EH (cell line): Measurements from ENCODE around the gene NPEPL1.
"Not testable (repeated sequence)": the region's sequence is repeated elsewhere in the genome, so short reads cannot be mapped to it uniquely, and the experiment has no call there.

Experiments
- DNase-seq: peaks from one replicate; pipeline ENCODE4 v3.0.0-alpha.2; 2015; ENCODE audit warnings: low read depth

NPEPL1 gene

DNA sequence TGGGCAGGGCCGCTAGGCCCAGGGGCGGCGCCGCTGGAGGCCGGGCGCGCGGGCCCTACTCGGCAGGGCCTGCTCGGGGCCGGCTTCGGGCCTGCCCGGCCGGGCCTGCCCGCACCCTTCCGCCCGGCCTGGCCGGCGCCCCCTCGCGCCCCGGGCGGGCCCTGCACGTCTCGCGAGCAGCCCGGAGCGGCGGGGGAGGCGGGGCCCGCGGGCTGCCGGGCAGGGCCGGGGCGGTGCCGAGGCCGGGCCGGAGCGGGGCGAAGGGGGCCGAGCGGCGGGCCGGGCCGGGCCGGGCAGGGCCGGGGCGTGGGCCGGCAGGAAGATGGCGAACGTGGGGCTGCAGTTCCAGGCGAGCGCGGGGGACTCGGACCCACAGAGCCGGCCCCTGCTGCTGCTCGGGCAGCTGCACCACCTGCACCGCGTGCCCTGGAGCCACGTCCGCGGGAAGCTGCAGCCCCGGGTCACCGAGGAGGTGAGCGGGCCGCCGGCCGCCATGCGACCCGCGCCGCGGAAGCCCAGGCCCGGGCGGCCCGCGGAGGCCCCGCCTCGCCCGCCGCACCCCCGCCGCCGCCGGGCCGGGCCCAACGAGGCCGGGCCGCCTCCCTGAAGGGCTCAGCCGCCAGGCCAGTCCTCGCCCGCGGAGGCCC, at the start of gene NPEPL1:
NPEPL1 (plus strand) TSS at position 222 of the 647 bp plus-strand sequence; CDS start at position 323, 101 bp downstream.
- peak; percentile 68 for DNase-seq

DNA sequence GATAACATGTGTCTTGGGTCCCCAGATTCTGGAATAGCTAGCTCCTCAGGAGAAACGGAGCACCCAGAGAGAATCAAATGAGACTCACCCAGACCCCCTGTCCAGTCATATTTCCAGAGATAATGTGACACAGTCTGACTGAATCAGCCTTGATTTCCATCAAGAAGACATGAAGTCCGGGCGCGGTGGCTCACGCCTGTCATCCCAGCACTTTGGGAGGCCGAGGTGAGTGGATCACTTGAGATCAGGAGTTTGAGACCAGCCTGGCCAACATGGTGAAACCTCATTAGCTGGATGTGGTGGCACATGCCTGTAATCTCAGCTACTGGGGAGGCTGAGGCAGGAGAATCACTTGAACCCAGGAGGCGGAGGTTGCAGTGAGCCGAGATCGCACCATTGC, 49.7 kb upstream of the NPEPL1 start:
- DNase-seq, result not testable (repeated sequence)

DNA sequence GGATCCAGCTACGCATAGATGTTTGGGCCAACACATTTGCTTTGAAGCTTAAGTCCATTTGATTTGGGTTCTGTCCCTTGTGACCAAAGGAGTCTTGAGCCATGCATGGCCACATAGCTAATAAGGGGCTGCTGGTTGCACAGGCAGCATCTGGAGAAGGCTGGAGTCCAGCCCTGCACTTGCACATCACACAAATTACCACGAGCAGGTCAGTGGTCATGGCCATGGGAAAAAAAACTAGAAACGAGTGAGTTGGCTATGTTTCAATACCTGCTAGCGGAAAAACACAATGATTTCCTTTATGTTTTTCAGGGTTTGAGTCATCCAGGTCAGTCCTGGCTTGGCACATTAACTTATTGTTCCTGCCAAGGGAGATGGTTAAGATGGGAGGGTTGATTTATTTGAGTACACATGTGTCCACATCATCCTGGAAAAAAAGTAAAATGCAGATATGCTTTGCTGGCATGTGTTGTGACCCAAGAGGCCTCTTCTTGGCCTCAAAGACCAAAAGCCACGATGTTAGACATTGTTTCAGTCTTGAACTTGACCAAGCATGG, 47.1 kb upstream of the NPEPL1 start:
- no peak for DNase-seq

DNA sequence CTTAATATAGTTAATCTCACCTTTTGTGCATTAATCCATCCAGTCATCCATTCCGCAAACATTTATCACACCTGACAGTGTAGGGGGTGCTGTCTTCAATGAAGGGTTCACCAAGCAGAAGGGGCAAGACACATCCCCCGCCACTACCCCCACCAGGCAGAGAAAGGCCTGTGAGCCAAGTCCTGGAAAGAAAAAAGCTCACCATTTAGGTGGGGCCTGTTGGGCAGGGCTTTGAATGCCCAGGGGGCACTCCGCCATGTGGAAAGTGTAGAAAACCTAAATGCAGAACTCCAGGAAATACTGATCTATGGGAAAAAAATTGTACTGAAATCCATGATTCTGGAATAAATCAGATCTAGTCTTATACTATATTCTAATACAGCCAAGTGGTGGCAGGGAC, 46.3 kb upstream of the NPEPL1 start:
- DNase-seq, result no peak

- DNase-seq, result no peak
Observed at GRCh38 chr20:58646703-58647102, 45.9 kb upstream of the NPEPL1 start.

DNA sequence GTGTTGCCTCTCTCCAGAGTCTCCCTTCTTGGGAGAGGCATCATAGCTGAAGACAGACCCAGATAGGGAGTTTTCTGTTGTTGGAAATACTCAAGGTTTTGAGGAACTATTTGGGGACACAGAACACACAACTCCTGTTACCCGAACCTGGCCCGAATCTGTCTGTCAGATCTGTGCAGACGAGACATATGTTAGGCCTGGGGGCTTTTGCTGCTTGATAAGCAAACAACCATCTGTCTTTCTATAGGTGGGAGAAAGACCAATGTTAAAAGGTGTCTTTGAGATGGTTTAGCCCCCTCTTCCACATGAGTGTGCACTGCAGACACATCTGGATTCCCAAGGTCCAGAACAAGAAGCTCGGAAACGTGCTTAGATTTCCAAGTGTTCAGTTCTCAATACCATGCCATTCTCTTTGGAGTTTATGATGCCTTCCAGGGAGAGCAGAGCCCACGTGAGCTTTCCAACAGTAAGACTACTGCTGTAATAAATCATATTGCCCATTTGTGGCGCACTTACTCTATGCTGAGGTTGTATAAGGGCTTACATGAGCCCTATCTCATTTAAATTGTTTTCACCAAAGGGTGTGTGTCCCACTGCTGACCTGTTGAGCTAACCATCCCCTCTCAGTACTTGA, 45.3 kb upstream of the NPEPL1 start:
- no peak for DNase-seq

- peak; percentile 87 for DNase-seq
Observed at GRCh38 chr20:58647796-58648501, 44.7 kb upstream of the NPEPL1 start.

- DNase-seq, result not testable (repeated sequence)
Observed at GRCh38 chr20:58648502-58648825, 44.1 kb upstream of the NPEPL1 start.

GRCh38 chr20:58649288-58650180, 43.1 kb upstream of the NPEPL1 start:
- DNase-seq, result no peak

GRCh38 chr20:58650181-58650775, 42.3 kb upstream of the NPEPL1 start:
- DNase-seq, result no peak

GRCh38 chr20:58650776-58651558, 41.6 kb upstream of the NPEPL1 start, which contains the start of gene STX16:
Gene STX16 (plus strand): TSS chr20:58651283. CDS start chr20:58652007, 724 bp downstream.
- peak; percentile 92 for DNase-seq

DNA sequence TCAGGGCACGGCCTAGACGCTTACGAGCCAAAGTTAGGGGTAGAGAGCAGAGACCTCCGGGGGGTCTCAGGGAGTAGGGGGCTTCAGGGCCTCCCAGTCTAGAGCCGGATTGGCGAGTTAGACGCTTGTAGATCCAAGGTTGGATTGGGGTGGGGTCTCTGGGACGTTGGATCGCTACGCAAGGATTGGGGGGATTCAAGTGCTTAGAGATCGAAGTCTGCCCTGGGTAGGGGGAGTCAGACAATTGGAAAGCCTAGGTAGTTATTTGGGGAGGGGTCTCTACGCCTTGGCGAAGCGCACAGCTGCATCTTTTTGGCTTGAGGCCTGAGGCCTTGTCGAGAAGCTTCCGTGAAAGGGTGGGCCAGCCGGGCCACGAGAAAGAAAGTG, 41.0 kb upstream of the NPEPL1 start:
- no peak for DNase-seq

DNA sequence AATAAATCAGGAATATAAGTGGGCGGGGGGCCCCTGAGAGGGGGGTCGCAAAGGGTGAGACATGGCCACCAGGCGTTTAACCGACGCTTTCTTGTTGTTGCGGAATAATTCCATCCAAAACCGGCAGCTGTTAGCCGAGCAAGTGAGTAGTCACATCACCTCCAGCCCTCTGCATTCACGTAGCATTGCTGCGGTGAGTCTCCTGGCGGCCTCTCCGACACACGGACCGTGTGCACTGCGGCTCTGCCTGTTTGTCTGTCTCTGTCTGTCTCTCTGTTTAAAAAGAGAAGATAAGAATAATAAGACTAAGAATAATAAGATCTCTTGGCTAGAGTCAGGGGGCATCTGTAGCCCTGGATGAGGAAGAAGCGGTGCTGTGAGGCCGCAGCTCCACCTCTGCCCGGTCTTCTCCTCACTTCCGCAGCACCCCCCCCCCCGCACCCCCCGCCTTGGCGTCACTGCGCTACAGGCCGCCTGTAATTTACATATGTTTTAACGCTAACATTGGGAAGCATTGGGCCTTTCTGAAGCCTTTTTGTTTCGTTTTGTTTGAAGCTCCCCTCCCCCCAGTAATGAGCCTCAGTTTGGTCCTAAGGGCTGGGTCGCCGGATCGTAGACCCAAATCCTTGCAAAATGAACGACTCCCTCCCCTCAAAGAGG, 40.5 kb upstream of the NPEPL1 start:
- peak; percentile 78 for DNase-seq

- DNase-seq, result peak; percentile 11
Observed at GRCh38 chr20:58652606-58653294, 39.9 kb upstream of the NPEPL1 start.

DNA sequence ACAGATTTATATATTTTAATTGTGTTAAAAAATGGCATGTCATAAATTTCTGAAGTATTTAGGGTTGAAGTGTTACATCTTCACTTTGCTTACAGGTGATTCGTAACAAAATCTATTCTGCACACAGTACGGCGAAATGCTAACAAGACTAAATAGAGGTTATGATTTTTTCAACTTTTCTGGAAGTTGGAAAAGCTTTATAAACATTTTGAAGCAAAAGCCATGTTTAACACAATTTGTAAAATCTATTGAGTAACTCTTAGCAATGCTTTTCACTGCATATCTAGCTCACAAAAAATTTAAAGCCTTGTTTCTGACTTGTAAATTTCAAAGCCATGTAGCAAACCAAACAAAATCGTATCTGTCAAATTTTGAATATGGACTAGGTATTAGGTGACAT, 38.3 kb upstream of the NPEPL1 start:
- no peak for DNase-seq

DNA sequence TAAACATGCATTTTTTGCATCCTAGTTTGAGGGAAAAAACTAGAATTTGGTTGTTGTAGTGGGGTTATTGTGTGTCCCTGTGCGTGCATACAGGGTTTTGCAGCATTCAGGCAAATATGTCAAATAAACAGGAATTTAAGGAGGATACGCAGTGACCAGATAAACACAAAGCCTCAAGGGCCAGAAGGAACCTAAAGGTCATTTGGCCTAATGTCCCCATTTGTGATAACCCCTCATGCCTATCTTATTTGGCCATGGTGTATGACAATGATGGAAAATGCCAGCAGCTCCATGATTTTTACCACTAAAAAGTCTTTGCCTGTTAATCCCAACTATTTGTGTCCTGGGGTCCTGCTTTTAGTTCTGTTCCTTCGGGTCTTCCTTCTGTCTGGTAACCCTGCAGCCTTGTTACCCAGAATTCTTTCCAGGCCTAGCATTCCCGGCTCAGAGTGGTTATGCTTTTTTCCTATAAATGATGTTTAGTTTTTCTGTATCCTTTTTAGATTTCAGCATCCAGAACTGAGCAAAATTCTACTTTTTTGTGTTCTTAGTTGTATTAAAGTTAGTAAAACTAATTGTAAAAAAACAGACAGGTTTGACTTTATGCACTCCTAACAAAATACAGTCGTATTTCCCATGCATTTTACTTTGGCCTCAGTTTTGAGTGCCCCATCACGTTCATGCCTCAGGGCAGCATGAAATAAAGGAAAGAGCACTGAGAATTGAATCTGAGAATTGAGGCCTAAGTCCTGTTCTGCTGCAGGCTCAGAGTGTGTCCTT, 37.1 kb upstream of the NPEPL1 start:
- no peak for DNase-seq

GRCh38 chr20:58656831-58657230, 35.8 kb upstream of the NPEPL1 start:
- DNase-seq, result no peak

- no peak for DNase-seq
Observed at GRCh38 chr20:58657262-58657661, 35.3 kb upstream of the NPEPL1 start.

- no peak for DNase-seq
Observed at GRCh38 chr20:58657986-58658385, 34.6 kb upstream of the NPEPL1 start.
